ENCODE measurements around the gene ORC3.
A peak's percentile ranks its signal among the peaks of the same experiment; 100 is the strongest.

The ORC3 gene

GRCh38 chr6:87663434-87663833 is 73.5 kb downstream of the ORC3 start:
- no peak overlapping the region for H3K4me3 ChIP-seq (ENCODE audit: low read depth, low read length)
- TF ChIP-seq CTCF (IDR thresholded peaks at IDR 0.05; ENCODE audit: control insufficient read depth, extremely low read depth, insufficient read depth): no peak
- no peak for DNase-seq (ENCODE audit: low read depth)

- no peak overlapping the region for H3K4me3 ChIP-seq (ENCODE audit: low read depth, low read length)
- no peak for TF ChIP-seq CTCF (IDR thresholded peaks at IDR 0.05; ENCODE audit: control insufficient read depth, extremely low read depth, insufficient read depth)
- DNase-seq (ENCODE audit: low read depth): no peak
Measured at GRCh38 chr6:87664921-87665485, 75.1 kb downstream of the ORC3 start.

GRCh38 chr6:87667032-87667431 is 77.1 kb downstream of the ORC3 start:
- TF ChIP-seq CTCF (IDR thresholded peaks at IDR 0.05; ENCODE audit: control insufficient read depth, extremely low read depth, insufficient read depth): no peak
- DNase-seq (ENCODE audit: low read depth): no peak
- no peak overlapping the region for H3K4me3 ChIP-seq (ENCODE audit: low read depth, low read length)

GRCh38 chr6:87668013-87668412 is 78.1 kb downstream of the ORC3 start:
- TF ChIP-seq CTCF (IDR thresholded peaks at IDR 0.05; ENCODE audit: control insufficient read depth, extremely low read depth, insufficient read depth): no peak
- no peak overlapping the region for H3K4me3 ChIP-seq (ENCODE audit: low read depth, low read length)
- DNase-seq (ENCODE audit: low read depth): no peak

- H3K4me3 ChIP-seq (ENCODE audit: low read depth, low read length): no peak overlapping the region
- TF ChIP-seq CTCF (IDR thresholded peaks at IDR 0.05; ENCODE audit: control insufficient read depth, extremely low read depth, insufficient read depth): no peak
- DNase-seq (ENCODE audit: low read depth): peak; percentile 46
Measured at GRCh38 chr6:87669051-87669450, 79.1 kb downstream of the ORC3 start.

- no peak overlapping the region for H3K4me3 ChIP-seq (ENCODE audit: low read depth, low read length)
- TF ChIP-seq CTCF (IDR thresholded peaks at IDR 0.05; ENCODE audit: control insufficient read depth, extremely low read depth, insufficient read depth): no peak
Measured at GRCh38 chr6:87670707-87671106, 80.8 kb downstream of the ORC3 start.

GRCh38 chr6:87671555-87672029 is 81.7 kb downstream of the ORC3 start:
- no peak for DNase-seq (ENCODE audit: low read depth)
- no peak overlapping the region for H3K4me3 ChIP-seq (ENCODE audit: low read depth, low read length)
- TF ChIP-seq CTCF (IDR thresholded peaks at IDR 0.05; ENCODE audit: control insufficient read depth, extremely low read depth, insufficient read depth): no peak

More at GRCh38 chr6:87670707-87671106, 80.8 kb downstream of the ORC3 start:
- no peak for DNase-seq (ENCODE audit: low read depth)

Data from LNCaP clone FGC (cell line).